Activated CD4-positive, alpha-beta memory T cell treated with anti-CD3 and anti-CD28 coated beads for 36 hours (primary cell): ENCODE data around the gene CHCHD3. TPM values are rescaled to one million over a fixed set of nuclear protein-coding genes. Genes with fewer than 3 reads are reported as not detected.

Experiments
- CTCF ChIA-PET: fragments of 350-600 bp; sonication (Branson Sonifier 250); formaldehyde crosslinking; loops from one replicate; lab custom pipeline; 2021; ENCODE audit warnings: antibody characterized with exemption, inconsistent platforms; lab: Charles Lee
- POLR2A ChIA-PET: fragments of 350-600 bp; sonication (Branson Sonifier 250); formaldehyde crosslinking; loops from one replicate; lab custom pipeline; 2021; ENCODE audit warnings: antibody characterized with exemption; lab: Charles Lee
- DNase-seq: peaks from one replicate; pipeline ENCODE4 v3.0.0-alpha.2; 2020
- H3K27ac Mint-ChIP-seq: one replicate; pipeline ENCODE4 v1.8.0; 2021; ENCODE audit warnings: mixed read lengths
- H3K27me3 Mint-ChIP-seq: one replicate; pipeline ENCODE4 v1.8.0; 2021; ENCODE audit warnings: mixed read lengths
- H3K36me3 Mint-ChIP-seq: one replicate; pipeline ENCODE4 v1.8.0; 2021; ENCODE audit warnings: mixed read lengths
- H3K4me1 Mint-ChIP-seq: one replicate; pipeline ENCODE4 v1.8.0; 2021; ENCODE audit warnings: low read depth, mixed read lengths
- H3K4me3 Mint-ChIP-seq: one replicate; pipeline ENCODE4 v1.8.0; 2021; ENCODE audit warnings: mild to moderate bottlenecking, mixed read lengths
- H3K9me3 Mint-ChIP-seq: one replicate; pipeline ENCODE4 v1.8.0; 2021; ENCODE audit warnings: mixed read lengths
- intact Hi-C: fragments of 100-400 bp; cut with micrococcal nuclease; formaldehyde crosslinking; loops from one replicate; pipeline ENCODE4 v1.15.1; 2023
- total RNA-seq, 2 experiments: library from RNA; stranded (reverse); gene quantifications; one replicate each; pipeline ENCODE4 v1.2.3, GENCODE V29; 2021

Gene CHCHD3
- total RNA-seq, 2 experiments from 2014 or later, result 49.6 to 51.0 TPM

DNA sequence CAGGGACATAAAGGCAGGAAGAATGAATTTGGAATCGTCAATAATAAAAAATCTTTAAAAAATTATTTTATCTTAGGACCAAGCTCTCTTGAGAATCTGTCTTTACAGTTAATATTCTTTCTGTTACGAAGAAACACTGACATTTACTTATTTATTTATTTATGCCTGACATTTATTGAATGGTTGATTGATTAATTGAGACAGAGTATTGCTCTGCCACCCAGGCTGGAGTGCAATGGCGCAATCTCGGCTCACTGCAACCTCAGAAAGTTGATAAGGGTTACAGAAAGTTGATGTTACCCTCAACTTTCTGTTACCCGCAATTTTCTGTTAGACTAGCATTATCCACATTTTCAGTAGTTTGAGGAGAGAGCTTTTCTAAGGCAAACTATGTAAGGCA, 70.1 kb downstream of the CHCHD3 start:
- ChIA-PET CTCF (no interaction called here), POLR2A (no interaction called here)
- peaks cover 6% of the 10 kb centered on the region for H3K4me1 Mint-ChIP-seq
- peaks cover 8% of the 10 kb centered on the region for H3K9me3 Mint-ChIP-seq
- intact Hi-C loops, result no loop called here
- DNase-seq, result no peak
- no peaks in the 10 kb centered on the region for H3K27me3 Mint-ChIP-seq
- H3K27ac Mint-ChIP-seq, result no peak overlapping the region
- peaks cover 22% of the 10 kb centered on the region for H3K36me3 Mint-ChIP-seq
- H3K4me3 Mint-ChIP-seq, result no peak overlapping the region

DNA sequence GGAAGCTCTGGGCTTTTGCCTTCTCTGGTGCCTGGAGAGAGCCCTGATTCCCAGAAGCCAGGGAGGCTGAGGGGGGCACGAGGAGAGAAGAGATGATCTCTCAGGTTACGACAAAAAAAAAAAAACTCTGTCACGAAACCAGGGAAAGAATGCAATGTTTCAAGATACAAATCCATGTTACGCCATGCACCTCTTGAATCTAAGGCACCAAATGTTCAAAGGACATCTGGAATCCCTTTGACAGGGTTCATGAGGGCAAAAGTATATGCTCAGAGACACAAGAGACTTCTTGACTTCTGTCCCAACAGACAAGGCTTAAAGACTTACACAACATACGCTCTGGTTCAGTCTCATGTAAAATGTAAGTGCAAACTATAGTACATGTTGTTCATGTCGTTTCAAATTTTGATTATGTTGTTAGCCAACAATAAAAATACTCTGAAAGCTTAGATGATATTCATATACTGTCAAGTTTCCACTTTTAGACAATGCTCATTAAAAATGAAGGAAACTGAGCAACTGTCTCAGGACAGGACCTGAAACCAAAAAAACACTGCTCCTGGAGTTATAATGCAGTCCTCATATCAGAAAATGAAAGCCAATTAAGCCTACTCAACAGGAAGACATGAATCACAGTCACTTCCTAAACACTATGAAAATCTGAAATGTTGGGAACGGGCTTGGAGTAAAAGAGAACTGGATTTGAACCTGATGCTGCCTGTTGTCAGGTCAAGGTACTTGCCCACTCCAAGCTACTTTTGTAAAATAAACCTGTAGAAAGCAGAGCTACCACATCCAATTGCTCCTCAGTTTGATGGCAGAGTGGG, 72.3 kb downstream of the CHCHD3 start:
- Mint-ChIP-seq H3K4me3 (no peak overlapping the region), H3K9me3 (peaks cover 8% of the 10 kb centered on the region), H3K4me1 (peaks cover 6% of the 10 kb centered on the region), H3K36me3 (peaks cover 29% of the 10 kb centered on the region), H3K27ac (no peak overlapping the region), H3K27me3 (no peaks in the 10 kb centered on the region)
- POLR2A ChIA-PET, result no interaction called here
- intact Hi-C loops, result no loop called here
- CTCF ChIA-PET, result no interaction called here
- no peak for DNase-seq

DNA sequence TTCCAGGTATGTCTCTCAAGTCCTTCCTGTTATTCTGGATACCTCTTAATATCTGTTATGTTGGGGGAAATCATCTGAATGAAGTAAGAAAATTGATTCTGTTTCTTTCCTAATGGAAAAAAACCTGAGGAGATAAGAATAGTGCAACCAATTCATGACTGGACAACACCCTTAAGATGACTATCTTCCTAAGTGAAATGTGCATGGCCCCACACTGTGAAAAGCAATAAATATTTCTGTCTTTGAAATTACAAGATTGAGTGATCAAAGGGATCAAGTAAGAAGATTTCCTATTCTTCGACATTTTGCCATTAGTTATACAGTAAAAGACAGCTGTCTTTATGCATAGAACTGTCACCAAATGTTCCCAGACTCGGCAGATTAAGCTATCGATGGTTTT, 73.9 kb downstream of the CHCHD3 start:
- ChIA-PET CTCF (no interaction called here), POLR2A (no interaction called here)
- intact Hi-C loops, result no loop called here
- H3K27ac Mint-ChIP-seq, result no peak overlapping the region
- DNase-seq, result no peak
- peaks cover 8% of the 10 kb centered on the region for H3K9me3 Mint-ChIP-seq
- H3K27me3 Mint-ChIP-seq, result no peaks in the 10 kb centered on the region
- H3K4me1 Mint-ChIP-seq, result peaks cover 12% of the 10 kb centered on the region
- peaks cover 35% of the 10 kb centered on the region for H3K36me3 Mint-ChIP-seq
- no peak overlapping the region for H3K4me3 Mint-ChIP-seq

DNA sequence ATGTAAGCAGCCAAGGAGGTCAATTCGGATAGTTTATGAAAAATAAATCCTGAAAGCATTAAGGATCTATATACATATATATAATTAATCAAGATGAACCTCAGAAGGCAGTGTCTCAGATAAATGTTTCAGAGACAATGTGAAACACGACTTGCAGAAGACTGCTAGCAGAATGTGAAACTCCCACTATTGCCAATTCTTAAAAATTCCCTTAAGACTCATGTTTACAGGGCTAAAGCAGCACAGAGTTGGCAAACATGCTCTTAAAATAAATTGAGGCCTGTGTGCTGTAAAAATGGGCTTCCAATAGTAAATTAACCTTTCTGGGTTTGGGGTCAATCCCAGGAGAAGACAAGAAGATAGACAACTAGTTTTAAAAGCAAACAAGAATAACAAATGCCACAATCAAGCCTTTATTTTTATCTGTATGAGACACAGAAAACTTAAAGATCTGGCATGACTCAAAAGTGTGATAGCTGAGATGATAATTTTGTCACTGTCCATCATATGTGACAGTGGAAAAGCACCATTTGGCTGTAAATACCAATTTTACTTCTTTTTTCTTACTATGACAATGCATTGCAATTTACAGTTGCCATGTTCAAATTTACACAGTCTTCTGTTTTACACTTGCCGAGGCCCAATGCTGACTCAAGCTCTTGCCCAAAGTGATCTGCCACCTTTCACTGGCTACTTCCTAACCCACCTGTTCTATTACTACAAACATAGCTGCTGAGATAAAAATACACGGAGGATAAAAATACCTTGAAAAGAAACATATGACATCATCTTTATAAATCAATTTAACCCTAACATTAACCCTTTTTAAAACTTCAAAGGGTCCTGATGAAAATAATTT, 78.6 kb downstream of the CHCHD3 start:
- Mint-ChIP-seq H3K4me3 (no peak overlapping the region), H3K27me3 (no peaks in the 10 kb centered on the region), H3K27ac (no peak overlapping the region), H3K4me1 (peaks cover 23% of the 10 kb centered on the region), H3K9me3 (peaks cover 8% of the 10 kb centered on the region), H3K36me3 (peaks cover 26% of the 10 kb centered on the region)
- intact Hi-C loops, result no loop called here
- DNase-seq, result no peak
- ChIA-PET POLR2A (no interaction called here), CTCF (no interaction called here)

DNA sequence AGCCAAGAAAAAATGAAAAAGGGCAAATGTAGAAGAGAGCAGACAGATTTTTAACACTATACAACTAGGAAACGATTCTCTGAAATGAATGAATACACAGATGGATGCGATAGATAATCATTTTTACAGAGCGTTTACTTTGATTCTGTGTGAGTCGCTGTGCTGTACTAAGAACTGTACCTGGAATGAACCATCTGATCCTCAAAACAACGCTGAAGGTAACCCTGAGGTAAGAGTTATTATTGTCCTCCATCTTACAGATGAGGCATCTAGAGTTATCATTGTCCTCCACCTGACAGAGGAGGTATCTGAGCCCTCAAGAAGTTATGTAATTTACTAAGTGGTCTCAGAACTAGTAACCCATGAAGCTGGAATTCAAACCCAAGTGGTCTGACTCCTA, 80.2 kb downstream of the CHCHD3 start:
- Mint-ChIP-seq H3K27ac (no peak overlapping the region), H3K36me3 (peaks cover 15% of the 10 kb centered on the region), H3K4me3 (no peak overlapping the region), H3K9me3 (no peaks in the 10 kb centered on the region), H3K27me3 (no peaks in the 10 kb centered on the region), H3K4me1 (peaks cover 23% of the 10 kb centered on the region)
- ChIA-PET CTCF (no interaction called here), POLR2A (no interaction called here)
- DNase-seq, result no peak
- intact Hi-C loops, result no loop called here

DNA sequence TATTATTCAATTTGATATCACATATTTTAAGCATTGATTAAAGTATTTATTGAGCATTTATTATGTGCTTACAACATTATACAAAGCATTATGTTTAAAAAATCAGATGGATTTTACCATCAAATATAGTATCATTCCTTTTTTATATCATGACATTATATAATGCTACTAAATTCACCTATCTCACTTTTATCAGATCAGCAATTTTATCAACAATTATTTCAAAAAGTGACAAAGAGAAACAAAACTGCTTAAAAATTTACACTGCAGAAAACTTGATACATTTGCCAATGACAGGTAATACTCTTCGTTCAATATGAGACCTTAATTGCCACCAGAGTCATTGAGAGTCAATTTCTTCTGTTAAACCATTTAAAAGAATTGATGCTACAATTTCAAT, 82.0 kb downstream of the CHCHD3 start:
- intact Hi-C loops, result no loop called here
- Mint-ChIP-seq H3K27me3 (no peaks in the 10 kb centered on the region), H3K9me3 (no peaks in the 10 kb centered on the region), H3K4me1 (peaks cover 29% of the 10 kb centered on the region), H3K36me3 (peaks cover 7% of the 10 kb centered on the region), H3K4me3 (no peak overlapping the region), H3K27ac (no peak overlapping the region)
- no peak for DNase-seq
- ChIA-PET POLR2A (no interaction called here), CTCF (no interaction called here)

DNA sequence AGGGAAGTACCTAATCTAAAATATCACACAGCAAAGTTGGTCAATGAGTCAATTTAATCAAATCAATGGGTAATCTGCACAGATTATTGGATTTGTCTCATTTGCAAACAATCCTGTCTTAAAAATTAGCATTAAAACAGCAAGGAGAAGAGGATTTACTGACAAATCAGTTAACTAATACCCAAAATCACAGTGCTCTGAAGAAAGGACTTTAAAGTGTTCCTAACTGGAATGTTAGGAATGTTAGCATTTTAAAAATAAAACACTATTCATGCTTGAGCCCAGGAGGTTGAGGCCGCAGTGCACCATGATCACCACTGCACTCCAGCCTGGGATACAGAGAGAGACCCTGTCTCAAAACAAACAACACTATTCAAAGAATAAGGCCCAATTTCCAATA, 83.1 kb downstream of the CHCHD3 start:
- Mint-ChIP-seq H3K4me3 (no peak overlapping the region), H3K4me1 (peaks cover 32% of the 10 kb centered on the region), H3K9me3 (no peaks in the 10 kb centered on the region), H3K27me3 (no peaks in the 10 kb centered on the region), H3K36me3 (peaks cover 2% of the 10 kb centered on the region), H3K27ac (no peak overlapping the region)
- ChIA-PET CTCF (no interaction called here), POLR2A (no interaction called here)
- intact Hi-C loops, result no loop called here
- DNase-seq, result no peak

DNA sequence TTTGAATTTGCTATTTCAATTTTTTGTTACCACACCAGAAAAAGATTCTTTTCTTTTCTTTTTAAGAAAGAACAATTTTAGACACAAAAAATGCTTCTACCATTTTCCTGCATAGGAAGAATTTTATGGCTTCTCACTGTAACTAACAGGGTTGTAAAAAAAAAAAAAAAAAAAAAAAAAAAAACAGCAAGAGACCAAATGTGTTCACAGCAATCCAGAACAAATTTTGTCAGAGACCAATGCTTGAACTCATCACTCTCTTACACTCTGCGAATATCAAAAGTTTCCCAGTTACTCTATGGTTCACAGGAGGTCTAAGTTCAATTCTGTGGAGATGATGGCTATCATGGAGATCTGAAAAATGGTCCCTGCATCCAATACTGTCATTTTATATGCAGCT, 84.4 kb downstream of the CHCHD3 start:
- no peaks in the 10 kb centered on the region for H3K9me3 Mint-ChIP-seq
- intact Hi-C loops, result no loop called here
- H3K4me1 Mint-ChIP-seq, result peaks cover 29% of the 10 kb centered on the region
- ChIA-PET CTCF (no interaction called here), POLR2A (no interaction called here)
- no peaks in the 10 kb centered on the region for H3K36me3 Mint-ChIP-seq
- no peak for DNase-seq
- no peak overlapping the region for H3K27ac Mint-ChIP-seq
- no peak overlapping the region for H3K4me3 Mint-ChIP-seq
- H3K27me3 Mint-ChIP-seq, result no peaks in the 10 kb centered on the region

DNA sequence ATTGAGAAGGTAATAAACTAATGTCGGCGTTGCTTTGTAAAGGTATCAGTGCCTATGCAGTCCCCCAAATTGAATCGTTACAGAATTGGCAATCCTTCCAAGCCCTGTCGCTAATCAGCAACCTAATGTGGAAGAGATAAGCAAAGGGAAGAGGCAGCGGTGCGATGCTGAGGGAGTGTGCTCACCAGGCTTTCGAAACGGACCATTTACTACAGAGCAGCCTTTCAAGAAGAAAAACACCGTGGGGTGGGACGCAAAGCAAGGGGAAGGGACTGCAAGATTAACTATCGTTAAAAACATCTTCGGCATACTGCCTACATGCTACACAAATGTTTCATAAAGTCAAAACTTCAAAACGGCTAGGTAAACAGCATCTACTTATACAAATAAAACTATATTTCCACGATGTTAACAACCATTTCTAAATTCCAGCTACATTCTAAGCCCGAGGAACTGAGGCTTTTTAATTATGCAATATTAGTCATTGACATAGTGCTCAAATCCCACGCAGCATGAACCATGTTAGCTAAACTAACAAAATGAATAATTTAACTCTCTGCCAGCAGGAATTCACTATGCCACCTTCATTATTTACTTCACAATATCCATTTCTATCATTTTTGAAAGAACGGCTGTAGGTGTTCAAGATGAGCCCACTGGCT, 85.2 kb downstream of the CHCHD3 start:
- no peaks in the 10 kb centered on the region for H3K27me3 Mint-ChIP-seq
- POLR2A ChIA-PET, result no interaction called here
- H3K27ac Mint-ChIP-seq, result no peak overlapping the region
- intact Hi-C loops, result no loop called here
- no peaks in the 10 kb centered on the region for H3K36me3 Mint-ChIP-seq
- no peak for DNase-seq
- H3K9me3 Mint-ChIP-seq, result no peaks in the 10 kb centered on the region
- H3K4me1 Mint-ChIP-seq, result peaks cover 23% of the 10 kb centered on the region
- CTCF ChIA-PET, result no interaction called here
- H3K4me3 Mint-ChIP-seq, result no peak overlapping the region

DNA sequence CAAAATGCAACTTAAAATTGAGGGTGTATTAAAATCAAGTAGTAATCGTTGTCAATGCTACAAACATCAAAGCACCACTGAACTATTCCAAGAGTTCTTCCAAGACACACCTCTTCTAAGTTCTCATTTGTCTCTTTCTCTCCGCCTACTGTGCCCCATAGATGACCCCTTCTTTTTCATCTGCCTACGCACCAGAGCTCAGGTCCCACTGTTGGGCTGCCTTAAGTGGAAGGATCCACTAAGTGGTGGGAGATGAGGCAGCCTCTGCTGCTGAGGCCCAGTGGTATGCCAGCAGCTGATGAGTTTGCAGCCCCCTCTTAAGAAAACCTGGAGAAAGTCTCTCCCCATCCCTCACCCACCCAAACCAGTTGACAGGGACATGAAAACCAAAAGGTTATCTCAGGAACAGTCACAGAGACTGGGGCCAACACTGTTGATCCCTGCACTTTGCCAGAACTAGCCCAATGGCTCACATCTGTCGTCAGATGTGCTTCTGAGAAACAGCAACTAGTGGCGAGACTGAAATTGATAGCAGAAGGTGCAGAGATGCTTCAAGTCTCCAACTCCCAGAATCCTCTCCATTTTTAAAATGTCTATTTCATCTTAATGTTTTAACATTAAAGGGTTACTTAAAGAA, 88.4 kb downstream of the CHCHD3 start:
- intact Hi-C loops, result no loop called here
- no peaks in the 10 kb centered on the region for H3K27me3 Mint-ChIP-seq
- H3K36me3 Mint-ChIP-seq, result no peaks in the 10 kb centered on the region
- POLR2A ChIA-PET, result no interaction called here
- H3K9me3 Mint-ChIP-seq, result no peaks in the 10 kb centered on the region
- H3K4me1 Mint-ChIP-seq, result peaks cover 15% of the 10 kb centered on the region
- H3K4me3 Mint-ChIP-seq, result no peak overlapping the region
- no peak for DNase-seq
- no peak overlapping the region for H3K27ac Mint-ChIP-seq
- CTCF ChIA-PET, result interaction anchor here (1.1 kb wide), 1 partner anchor 232 kb away, joined by 3 read pairs; no protein-coding TSS in a partner anchor

DNA sequence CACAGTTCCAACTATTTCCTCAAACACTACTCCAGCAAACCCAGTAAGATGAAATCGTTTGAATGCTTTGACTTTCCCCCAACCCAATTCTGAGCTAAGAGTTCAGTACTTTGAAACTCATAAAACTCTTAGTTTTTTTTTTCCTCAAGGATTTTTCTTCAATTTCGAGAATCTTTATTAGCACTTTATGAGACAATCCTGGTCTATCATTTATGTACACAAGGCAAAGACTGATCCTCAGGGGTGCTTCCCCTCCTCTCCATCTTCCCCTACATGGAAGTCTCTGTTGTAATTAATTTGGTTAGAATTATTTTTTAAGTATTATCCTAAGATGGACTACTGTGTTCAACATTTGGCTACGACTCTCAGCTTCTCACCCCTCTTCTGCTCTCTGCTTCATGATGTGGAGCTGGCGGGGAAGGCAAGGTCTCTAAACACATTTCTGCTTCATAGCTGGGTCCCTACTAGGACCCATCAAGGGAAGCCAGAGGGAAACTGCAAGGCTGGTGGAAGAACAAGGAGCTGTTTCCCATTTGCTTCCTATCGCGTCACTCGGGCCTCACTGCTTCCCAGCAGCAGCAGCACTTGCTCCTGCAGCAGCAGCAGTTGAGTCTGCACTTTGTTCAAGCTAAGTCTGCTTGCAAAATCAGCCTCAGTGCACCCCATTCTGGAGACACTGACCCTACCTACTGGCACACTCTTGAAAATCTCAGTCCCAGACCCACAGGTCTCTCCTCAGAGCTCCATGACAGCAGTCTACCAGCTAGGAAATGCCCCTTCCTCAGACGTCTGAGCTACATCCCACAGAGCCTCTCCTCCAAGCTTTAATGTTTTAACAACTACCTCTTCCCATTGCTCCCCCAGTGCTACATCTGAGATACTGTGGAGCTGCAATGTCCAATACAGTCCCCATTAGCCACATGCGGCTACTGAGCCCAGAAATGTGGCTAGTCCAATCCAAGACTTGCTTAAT, 90.0 kb downstream of the CHCHD3 start:
- H3K27me3 Mint-ChIP-seq, result no peaks in the 10 kb centered on the region
- H3K9me3 Mint-ChIP-seq, result no peaks in the 10 kb centered on the region
- peaks cover 15% of the 10 kb centered on the region for H3K4me1 Mint-ChIP-seq
- intact Hi-C loops, result no loop called here
- no peak overlapping the region for H3K4me3 Mint-ChIP-seq
- no peaks in the 10 kb centered on the region for H3K36me3 Mint-ChIP-seq
- CTCF ChIA-PET, result interaction anchor here (0.6 kb wide), 1 partner anchor 1000 kb away, joined by 3 read pairs; no protein-coding TSS in a partner anchor
- POLR2A ChIA-PET, result no interaction called here
- H3K27ac Mint-ChIP-seq, result no peak overlapping the region
- DNase-seq, result no peak
